Pancreas (tissue), 10 donors: ENCODE measurements around the gene ADGRV1. TPM values are rescaled to one million over a fixed set of nuclear protein-coding genes. Genes with fewer than 3 reads are reported as not detected.
A peak's percentile ranks its signal among the peaks of the same experiment; 100 is the strongest.

ENCODE experiments used
- ATAC-seq, 4 donors: fragments of 200-7000 bp; cut with Tn5 transposase; one replicate each; pipeline versions ENCODE4 v1.8.0 to v1.9.1; 2020; ENCODE audit warnings: mild to moderate bottlenecking in 4 of 4, moderate library complexity in 4 of 4
- DNase-seq, 6 donors: peaks; one replicate each; pipeline ENCODE4 v3.0.0-alpha.2; 2020
- FAIRE-seq: peaks from 2 replicates; lab custom pipeline; 2012; peaks lifted over from hg19 to GRCh38; lab: Jason Lieb, UNC
- H3K27ac ChIP-seq, 4 donors: fragments of 200-600 bp; sonication (generic); 1 replicate in 3 of 4; 2 replicates in 1 of 4; pipeline versions ENCODE4 v1.5.0 to v1.8.0; 2020
- H3K27me3 ChIP-seq, 4 donors: fragments of 200-600 bp; one replicate each; pipeline ENCODE4 v1.8.0; 2021
- H3K36me3 ChIP-seq, 3 donors: fragments of 200-600 bp; sonication (generic) in 1 of 3; one replicate each; pipeline versions ENCODE4 v1.5.0 to v1.8.0; 2020 to 2021
- H3K4me1 ChIP-seq, 3 donors: fragments of 200-600 bp; one replicate each; pipeline ENCODE4 v1.8.0; 2021
- H3K4me3 ChIP-seq, 4 donors: fragments of 200-600 bp; sonication (generic) in 2 of 4; one replicate each; pipeline versions ENCODE4 v1.5.0 to v1.8.0; 2020 to 2021
- H3K9me3 ChIP-seq, 4 donors: fragments of 200-600 bp; one replicate each; pipeline ENCODE4 v1.8.0; 2021
- WGBS, 2 donors: extraction: QIAGEN DNeasy Blood & Tissue Kit; methylation state at CpG; one replicate each; pipeline ENCODE4 v1.1.7; 2013; 5-methylcytosine and 5-hydroxymethylcytosine counted together
- intact Hi-C, 3 donors: fragments of 100-400 bp; cut with DNase I; formaldehyde crosslinking; loops; one replicate each; pipeline versions ENCODE4 v1.11.1 to v1.14.2; 2022
- polyA plus RNA-seq, 2 donors: library from polyadenylated mRNA; stranded (reverse); fragments of 200-250 nt; gene quantifications; one replicate each; pipeline ENCODE4 v1.2.3, GENCODE V29; 2013
- total RNA-seq, 6 donors: library from RNA; stranded (reverse); fragmentation: NEBNext Ultra II Directional in 4 of 6; extraction: Animal tissue kit (Norgen Biotek cat#: 25700) in 4 of 6; gene quantifications; one replicate each; pipeline versions ENCODE4 v1.2.1 to v1.2.4, GENCODE V29; 2021 to 2023
- TF ChIP-seq, protein P1 (sequence below), 4 donors: fragments of 200-600 bp; sonication (generic) in 3 of 4; IDR thresholded peaks; one replicate each; pipeline versions ENCODE4 v1.5.0 to v1.8.0; 2021; ENCODE audit warnings: antibody characterized with exemption in 4 of 4
- donor health status: healthy with polysubstance abuse.
- donor health status: DM: no; HTN: no; CAD: no; lungs with moderate emphysema.
- donor health status: DM: no; HTN: no; CAD: no.
- donor health status: control.
- donor health status: control.
- donor health status: Bipolar disorder and iron deficiency.
- donor health status: DM: yes; HTN: yes; CAD: no.
- donor health status: DM: no; HTN: no; CAD: no.
- donor health status: DM: no; HTN: no; CAD: no.
- donor health status: DM: yes; HTN: yes; CAD: no.

Gene ADGRV1
- total and polyA plus RNA-seq, 8 donors = 3.9 to 6.9 (median 5.4) TPM

DNA sequence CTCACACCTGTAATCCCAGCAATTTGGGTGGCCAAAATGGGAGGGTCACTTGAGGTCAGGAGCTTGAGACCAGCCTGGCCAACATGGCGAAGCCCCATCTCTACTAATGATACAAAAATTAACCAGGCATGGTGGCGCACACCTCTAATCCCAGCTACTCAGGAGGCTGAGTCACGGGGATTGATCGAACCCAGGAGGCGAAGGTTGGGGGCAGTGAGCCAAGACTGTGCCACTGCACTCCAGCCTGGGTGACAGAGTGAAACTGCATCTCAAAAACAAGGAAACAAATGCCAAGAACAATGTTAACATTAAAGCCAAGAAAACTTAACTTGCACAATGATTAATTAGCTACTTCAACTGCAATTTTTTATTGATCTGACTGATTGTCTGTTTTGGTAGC, 621.9 kb downstream of the ADGRV1 start:
- Histone ChIP-seq H3K4me3 (no peak overlapping the region), H3K4me1 (peaks cover 0 to 13% (median 3%) of the 10 kb centered on the region in 3 donors), H3K27me3 (no peaks in the 10 kb centered on the region), H3K9me3 (no peaks in the 10 kb centered on the region), H3K27ac (no peak overlapping the region), H3K36me3 (no peaks in the 10 kb centered on the region)
- ATAC-seq (no peak), FAIRE-seq (no peak), DNase-seq (peak in 2 of 6 donors; percentile 17 to 21)
- intact Hi-C loops = no loop called here
- WGBS, 2 donors = 65 to 81% methylated on average over 5 of the region's 5 CpGs
- TF ChIP-seq, protein P1, sequence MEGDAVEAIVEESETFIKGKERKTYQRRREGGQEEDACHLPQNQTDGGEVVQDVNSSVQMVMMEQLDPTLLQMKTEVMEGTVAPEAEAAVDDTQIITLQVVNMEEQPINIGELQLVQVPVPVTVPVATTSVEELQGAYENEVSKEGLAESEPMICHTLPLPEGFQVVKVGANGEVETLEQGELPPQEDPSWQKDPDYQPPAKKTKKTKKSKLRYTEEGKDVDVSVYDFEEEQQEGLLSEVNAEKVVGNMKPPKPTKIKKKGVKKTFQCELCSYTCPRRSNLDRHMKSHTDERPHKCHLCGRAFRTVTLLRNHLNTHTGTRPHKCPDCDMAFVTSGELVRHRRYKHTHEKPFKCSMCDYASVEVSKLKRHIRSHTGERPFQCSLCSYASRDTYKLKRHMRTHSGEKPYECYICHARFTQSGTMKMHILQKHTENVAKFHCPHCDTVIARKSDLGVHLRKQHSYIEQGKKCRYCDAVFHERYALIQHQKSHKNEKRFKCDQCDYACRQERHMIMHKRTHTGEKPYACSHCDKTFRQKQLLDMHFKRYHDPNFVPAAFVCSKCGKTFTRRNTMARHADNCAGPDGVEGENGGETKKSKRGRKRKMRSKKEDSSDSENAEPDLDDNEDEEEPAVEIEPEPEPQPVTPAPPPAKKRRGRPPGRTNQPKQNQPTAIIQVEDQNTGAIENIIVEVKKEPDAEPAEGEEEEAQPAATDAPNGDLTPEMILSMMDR (IDR thresholded peaks at IDR 0.05) = no peak

DNA sequence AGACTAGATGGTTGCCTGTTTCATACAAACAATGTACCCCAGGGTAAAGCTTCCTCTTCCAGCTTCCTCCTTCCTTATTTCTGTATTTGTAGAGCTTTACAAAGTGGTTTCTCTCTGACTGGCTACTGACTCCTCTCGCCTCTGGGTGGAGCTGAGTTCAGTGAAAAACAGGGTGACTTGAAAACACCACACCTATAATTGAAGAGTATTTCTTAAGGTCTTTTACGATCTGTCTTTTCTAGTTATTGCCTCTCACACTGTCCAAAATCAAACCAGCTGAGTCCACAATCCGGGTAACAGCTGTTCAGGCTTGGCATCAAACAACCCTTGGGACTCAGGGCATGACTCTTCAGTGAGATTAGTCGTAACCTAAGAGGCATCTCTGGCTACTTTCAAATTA, 624.2 kb downstream of the ADGRV1 start:
- Histone ChIP-seq H3K27me3 (no peaks in the 10 kb centered on the region), H3K27ac (no peak overlapping the region), H3K36me3 (no peaks in the 10 kb centered on the region), H3K4me3 (no peak overlapping the region), H3K4me1 (peaks cover 0 to 3% (median 0%) of the 10 kb centered on the region in 3 donors), H3K9me3 (no peaks in the 10 kb centered on the region)
- FAIRE-seq (no peak), DNase-seq (no peak), ATAC-seq (peak in 3 of 4 donors; percentile 38 to 82 (median 66))
- intact Hi-C loops = no loop called here
- WGBS, 2 donors = 52 to 57% methylated on average over 4 of the region's 4 CpGs
- TF ChIP-seq, protein P1 (IDR thresholded peaks at IDR 0.05) = no peak

DNA sequence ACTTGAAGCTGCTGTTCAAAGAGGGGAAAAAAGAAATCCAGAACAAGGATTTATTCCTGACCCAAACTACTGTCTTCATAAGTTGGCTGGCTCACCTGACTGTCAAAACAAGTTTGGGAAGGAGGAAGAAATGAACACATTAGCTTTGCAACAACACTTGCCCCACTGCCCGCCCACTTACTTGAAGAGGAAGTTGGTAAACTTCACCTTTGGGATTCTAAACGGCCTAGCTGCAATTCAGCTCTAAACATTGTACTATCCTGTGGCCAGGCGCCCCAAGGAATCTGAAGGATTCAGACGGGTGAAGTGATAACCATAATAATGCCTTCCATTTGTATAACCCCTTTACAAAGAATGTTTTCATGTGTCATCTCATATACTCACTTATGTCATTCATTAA, 625.1 kb downstream of the ADGRV1 start:
- H3K4me3 ChIP-seq = no peak overlapping the region

DNA sequence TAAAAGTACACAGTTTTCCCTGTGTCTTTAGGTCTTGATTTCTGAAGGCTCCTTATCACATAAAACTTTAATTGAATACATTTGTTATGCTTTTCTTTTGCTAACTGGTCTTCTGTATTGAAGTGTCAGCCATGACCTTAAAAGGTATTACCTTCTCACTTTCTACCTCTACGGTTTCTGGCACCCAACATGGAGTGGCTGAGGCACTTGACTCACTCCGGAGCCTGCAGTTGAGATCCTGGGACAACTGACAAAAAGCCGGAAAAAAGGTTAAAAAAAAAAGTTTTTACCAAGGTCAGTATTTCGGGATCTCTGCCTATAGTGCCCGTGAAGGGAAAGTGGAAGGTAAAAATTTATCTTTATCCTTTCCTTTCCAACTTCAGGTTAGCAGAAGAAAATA, 627.5 kb downstream of the ADGRV1 start:
- no peak for ATAC-seq

More for the DNA sequence above, 625.1 kb downstream of the ADGRV1 start:
- H3K27ac ChIP-seq = no peak overlapping the region
- TF ChIP-seq, protein P1 (IDR thresholded peaks at IDR 0.05) = no peak
- DNase-seq (peak in 1 of 6 donors; percentile 26), FAIRE-seq (no peak), ATAC-seq (peak in 2 of 4 donors; percentile 32 to 40)
- intact Hi-C loops = no loop called here
- H3K9me3 ChIP-seq = no peaks in the 10 kb centered on the region
- no peaks in the 10 kb centered on the region for H3K27me3 ChIP-seq
- peaks cover 0 to 6% (median 0%) of the 10 kb centered on the region in 3 donors for H3K4me1 ChIP-seq
- 81 to 82% methylated on average over 4 of the region's 4 CpGs for WGBS, 2 donors
- H3K36me3 ChIP-seq = no peaks in the 10 kb centered on the region

DNA sequence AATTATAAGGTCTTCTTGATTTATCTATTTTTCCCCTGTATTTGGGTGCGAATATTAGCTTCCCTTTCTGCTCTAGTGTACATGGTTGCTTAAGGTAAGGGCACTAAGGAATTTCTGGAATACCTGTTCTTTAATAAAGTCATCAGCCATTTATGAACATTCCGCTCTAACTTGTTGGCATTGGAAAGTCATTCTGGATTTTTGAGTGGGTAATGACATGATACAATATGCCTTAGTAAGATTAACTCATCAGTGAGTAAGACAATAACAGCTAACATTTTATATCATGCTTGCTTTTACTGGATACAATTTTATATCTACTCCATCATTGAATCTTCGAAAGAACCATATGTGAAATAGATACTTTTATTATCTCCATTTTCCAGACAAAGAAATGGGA, 628.4 kb downstream of the ADGRV1 start:
- no peak for DNase-seq
- no peak for FAIRE-seq
- Histone ChIP-seq H3K4me1 (peaks cover 0 to 16% (median 0%) of the 10 kb centered on the region in 3 donors), H3K4me3 (no peak overlapping the region), H3K27me3 (no peaks in the 10 kb centered on the region), H3K9me3 (no peaks in the 10 kb centered on the region), H3K36me3 (no peaks in the 10 kb centered on the region), H3K27ac (no peak overlapping the region)
- intact Hi-C loops = no loop called here
- TF ChIP-seq, protein P1 (IDR thresholded peaks at IDR 0.05) = no peak
- 91 to 96% methylated on average over 3 of the region's 3 CpGs for WGBS, 2 donors
- ATAC-seq = no peak

More for the DNA sequence above, 627.5 kb downstream of the ADGRV1 start:
- DNase-seq (no peak), FAIRE-seq (no peak)
- H3K9me3 ChIP-seq = no peaks in the 10 kb centered on the region
- H3K27me3 ChIP-seq = no peaks in the 10 kb centered on the region
- no peak overlapping the region for H3K4me3 ChIP-seq
- TF ChIP-seq, protein P1 (IDR thresholded peaks at IDR 0.05) = no peak
- peaks cover 0 to 16% (median 0%) of the 10 kb centered on the region in 3 donors for H3K4me1 ChIP-seq
- no peaks in the 10 kb centered on the region for H3K36me3 ChIP-seq
- H3K27ac ChIP-seq = no peak overlapping the region
- WGBS, 2 donors = 63 to 84% methylated on average over 5 of the region's 5 CpGs
- intact Hi-C loops = no loop called here
